Peyer's patch (tissue), 4 donors: Measurements from ENCODE around the gene C3orf70.

Experiments used
- CTCF ChIP-seq, 6 experiments: fragments of 450-650 bp in 4 of 6; fragments of 200-600 bp in 2 of 6; sonication (generic) in 1 of 6; IDR thresholded peaks; one replicate each; pipeline ENCODE4 v1.5.1; 2017 to 2019; ENCODE audit warnings: antibody characterized with exemption in 6 of 6, mild to moderate bottlenecking in 3 of 6, moderate library complexity in 1 of 6
- POLR2A ChIP-seq, 2 donors: fragments of 450-650 bp; IDR thresholded peaks; one replicate each; pipeline ENCODE4 v1.5.1; 2017; ENCODE audit warnings: antibody characterized with exemption in 2 of 2, mild to moderate bottlenecking in 2 of 2, moderate library complexity in 2 of 2

GRCh38 chr3:185049710-185050109, 103.2 kb downstream of the C3orf70 start:
- no peak for TF ChIP-seq CTCF (IDR thresholded peaks at IDR 0.05)
- TF ChIP-seq POLR2A (IDR thresholded peaks at IDR 0.05) = no peak
